ENCODE data around the gene NLGN1. TPM values are rescaled to one million over a fixed set of nuclear protein-coding genes. Genes with fewer than 3 reads are reported as not detected.

Gene NLGN1
- total and polyA plus RNA-seq, 9 of the 15 experiments (the other 6 are each of a cell fraction or from before 2014, with no cell fraction given) = under 0.01 to 0.01 TPM; not detected in 7

- Histone ChIP-seq H3K79me2 (ENCODE audit: control insufficient read depth, insufficient read depth, low read length) (no peaks in the 10 kb centered on the region), H3K36me3 (ENCODE audit: control insufficient read depth, insufficient read depth, low read length) (no peaks in the 10 kb centered on the region), H3K4me2 (ENCODE audit: insufficient read depth, low read length) (no peak overlapping the region), H3K4me1 (replicated peaks in 1 of 2; ENCODE audit: control insufficient read depth in 2 of 2, insufficient read depth in 2 of 2, low read length in 2 of 2) (no peaks in the 10 kb centered on the region), H3K27ac (ENCODE audit: extremely low read depth, low read depth, low read length) (no peak overlapping the region), H3K9ac (ENCODE audit: insufficient read depth in 1 of 2, low read depth in 2 of 2, low read length in 2 of 2) (no peak overlapping the region), H4K20me1 (replicated peaks; ENCODE audit: control insufficient read depth, insufficient read depth, low read length) (no peaks in the 10 kb centered on the region), H3K27me3 (ENCODE audit: control insufficient read depth in 2 of 2, insufficient read depth in 2 of 2, low read length in 2 of 2) (no peaks in the 10 kb centered on the region), H3K4me3 (no peak overlapping the region), H3K9me1 (ENCODE audit: control insufficient read depth, insufficient read depth, low read length) (no peaks in the 10 kb centered on the region), H3K9me3 (replicated peaks; ENCODE audit: control insufficient read depth, insufficient read depth, low read depth, low read length) (no peaks in the 10 kb centered on the region; the same call in 1 of the 2 replicates), H2AFZ (ENCODE audit: low read depth, low read length) (no peak overlapping the region)
- in situ Hi-C loops (cut with MboI) = no loop called here
- 4% methylated on average over 4 of the region's 4 CpGs for WGBS (ENCODE audit: insufficient coverage, low coverage, missing lambda C conversion rate)
- POLR2A ChIA-PET = no interaction called here
- TF ChIP-seq ZNF282 (CRISPR knock-in tag; IDR thresholded peaks at IDR 0.05) = no peak
- TF ChIP-seq MLX (CRISPR knock-in tag; conservative IDR thresholded peaks at IDR 0.05) = no peak
- TF ChIP-seq MIER1 (IDR thresholded peaks at IDR 0.05; ENCODE audit: low read depth) = no peak
- no peak for TF ChIP-seq ZNF165 (CRISPR knock-in tag; IDR thresholded peaks at IDR 0.05; ENCODE audit: borderline replicate concordance)
- no peak for TF ChIP-seq VEZF1 (CRISPR knock-in tag; IDR thresholded peaks at IDR 0.05)
- no peak for TF ChIP-seq ZNF583 (CRISPR knock-in tag; IDR thresholded peaks at IDR 0.05)
- CTCF ChIA-PET (ENCODE audit: low intra/inter-chr PET ratio) = no interaction called here
- intact Hi-C loops (cut with micrococcal nuclease) = no loop called here
- no peak for DNase-seq (ENCODE audit: extremely low read depth in 1 of 4, low spot score in 3 of 4)
- no peak for FAIRE-seq
- no peak for ATAC-seq
- no TSS peak for BruUV-seq (replicated peaks)
Measured at GRCh38 chr3:174253940-174254339, 856.4 kb downstream of the NLGN1 start.
